ENCODE results near the gene RAB11FIP4. TPM values are rescaled to one million over a fixed set of nuclear protein-coding genes. Genes with fewer than 3 reads are reported as not detected.

Gene RAB11FIP4
- total RNA-seq, 2 donors from 2014 or later = 0.68 to 3.7 TPM

DNA sequence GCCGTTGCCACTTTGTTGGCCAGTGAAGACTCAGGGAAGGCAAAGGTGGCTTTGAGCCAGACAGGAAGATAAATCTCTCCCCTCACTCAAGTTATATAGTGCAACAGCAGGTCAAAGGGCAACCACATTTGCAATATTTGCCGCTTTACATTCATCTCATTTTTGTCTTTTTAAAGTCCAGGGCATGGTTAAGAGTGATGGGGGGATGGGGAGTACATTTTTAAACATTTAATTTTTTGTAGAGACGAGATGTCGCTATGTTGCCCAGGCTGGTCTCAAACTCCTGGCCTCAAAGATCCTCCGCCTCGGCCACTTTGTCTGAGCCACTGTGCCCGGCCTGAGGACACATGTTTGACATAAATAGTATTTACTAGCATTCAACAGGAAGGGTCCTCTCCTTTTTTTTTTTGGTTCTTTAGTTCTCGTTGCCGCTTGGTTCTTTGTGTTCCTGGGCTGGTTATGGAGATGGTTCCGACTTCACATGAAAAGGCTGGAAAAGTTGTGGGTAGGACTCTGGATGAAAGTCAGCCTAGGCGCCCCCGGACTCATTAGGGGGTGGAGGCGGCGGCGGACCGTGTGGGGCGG lies 95.7 kb downstream of the RAB11FIP4 start:
- no peak overlapping the region for H3K27ac ChIP-seq
- H3K9me3 ChIP-seq = no peaks in the 10 kb centered on the region
- DNase-seq (ENCODE audit: low spot score) = no peak
- no peak for ATAC-seq (ENCODE audit: insufficient number of reproducible peaks, low FRiP score, low read depth)
- TF ChIP-seq, protein P1, sequence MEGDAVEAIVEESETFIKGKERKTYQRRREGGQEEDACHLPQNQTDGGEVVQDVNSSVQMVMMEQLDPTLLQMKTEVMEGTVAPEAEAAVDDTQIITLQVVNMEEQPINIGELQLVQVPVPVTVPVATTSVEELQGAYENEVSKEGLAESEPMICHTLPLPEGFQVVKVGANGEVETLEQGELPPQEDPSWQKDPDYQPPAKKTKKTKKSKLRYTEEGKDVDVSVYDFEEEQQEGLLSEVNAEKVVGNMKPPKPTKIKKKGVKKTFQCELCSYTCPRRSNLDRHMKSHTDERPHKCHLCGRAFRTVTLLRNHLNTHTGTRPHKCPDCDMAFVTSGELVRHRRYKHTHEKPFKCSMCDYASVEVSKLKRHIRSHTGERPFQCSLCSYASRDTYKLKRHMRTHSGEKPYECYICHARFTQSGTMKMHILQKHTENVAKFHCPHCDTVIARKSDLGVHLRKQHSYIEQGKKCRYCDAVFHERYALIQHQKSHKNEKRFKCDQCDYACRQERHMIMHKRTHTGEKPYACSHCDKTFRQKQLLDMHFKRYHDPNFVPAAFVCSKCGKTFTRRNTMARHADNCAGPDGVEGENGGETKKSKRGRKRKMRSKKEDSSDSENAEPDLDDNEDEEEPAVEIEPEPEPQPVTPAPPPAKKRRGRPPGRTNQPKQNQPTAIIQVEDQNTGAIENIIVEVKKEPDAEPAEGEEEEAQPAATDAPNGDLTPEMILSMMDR (IDR thresholded peaks at IDR 0.05) = no peak
- H3K4me1 ChIP-seq (ENCODE audit: control insufficient read depth in 1 of 2, low read depth in 2 of 2) = peaks cover 11 to 14% of the 10 kb centered on the region in 2 donors
- H3K36me3 ChIP-seq = no peaks in the 10 kb centered on the region
- H3K4me3 ChIP-seq = peak overlapping the region; percentile 70
- H3K27me3 ChIP-seq (replicated peaks; ENCODE audit: insufficient read depth) = no peaks in the 10 kb centered on the region

DNA sequence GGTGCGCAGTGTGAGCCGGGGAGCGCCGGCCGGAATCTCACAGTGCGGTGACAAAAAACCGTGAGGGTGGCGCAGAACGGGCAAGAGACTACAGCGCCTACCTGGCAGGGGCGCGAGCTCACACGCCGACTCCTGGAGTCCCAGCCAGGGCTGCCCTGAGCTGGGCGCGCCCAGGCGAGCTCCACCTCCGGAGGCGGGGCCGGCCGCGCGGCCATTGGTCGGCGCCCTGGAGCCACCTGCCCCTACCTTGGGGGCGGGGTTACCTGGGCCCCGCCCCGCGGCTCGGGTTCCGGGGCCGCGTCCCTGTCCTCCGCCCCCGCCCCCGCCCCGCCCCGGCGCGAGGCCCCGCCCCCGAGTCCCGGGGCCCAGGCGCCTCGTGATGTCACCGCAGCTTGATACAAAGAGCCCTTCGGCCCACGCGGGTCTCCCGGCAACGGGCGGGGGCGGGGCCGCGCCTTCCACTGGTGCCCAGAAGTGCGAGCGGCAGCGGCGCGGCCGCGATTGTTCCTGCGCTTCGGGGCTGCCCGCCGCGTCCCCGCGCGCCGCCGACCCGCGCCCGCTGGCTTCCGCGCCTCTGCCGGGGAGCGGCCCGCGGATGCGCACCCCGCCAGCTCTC lies 96.3 kb downstream of the RAB11FIP4 start:
- Histone ChIP-seq H3K36me3 (no peaks in the 10 kb centered on the region), H3K27me3 (replicated peaks; ENCODE audit: insufficient read depth) (no peaks in the 10 kb centered on the region), H3K9me3 (no peaks in the 10 kb centered on the region), H3K27ac (no peak overlapping the region), H3K4me3 (peak overlapping the region; percentile 70), H3K4me1 (ENCODE audit: control insufficient read depth in 1 of 2, low read depth in 2 of 2) (peaks cover 11 to 14% of the 10 kb centered on the region in 2 donors)
- TF ChIP-seq, protein P1 (IDR thresholded peaks at IDR 0.05) = no peak
- peak; percentile 58 for DNase-seq (ENCODE audit: low spot score)
- ATAC-seq (ENCODE audit: insufficient number of reproducible peaks, low FRiP score, low read depth) = peak; percentile 11

DNA sequence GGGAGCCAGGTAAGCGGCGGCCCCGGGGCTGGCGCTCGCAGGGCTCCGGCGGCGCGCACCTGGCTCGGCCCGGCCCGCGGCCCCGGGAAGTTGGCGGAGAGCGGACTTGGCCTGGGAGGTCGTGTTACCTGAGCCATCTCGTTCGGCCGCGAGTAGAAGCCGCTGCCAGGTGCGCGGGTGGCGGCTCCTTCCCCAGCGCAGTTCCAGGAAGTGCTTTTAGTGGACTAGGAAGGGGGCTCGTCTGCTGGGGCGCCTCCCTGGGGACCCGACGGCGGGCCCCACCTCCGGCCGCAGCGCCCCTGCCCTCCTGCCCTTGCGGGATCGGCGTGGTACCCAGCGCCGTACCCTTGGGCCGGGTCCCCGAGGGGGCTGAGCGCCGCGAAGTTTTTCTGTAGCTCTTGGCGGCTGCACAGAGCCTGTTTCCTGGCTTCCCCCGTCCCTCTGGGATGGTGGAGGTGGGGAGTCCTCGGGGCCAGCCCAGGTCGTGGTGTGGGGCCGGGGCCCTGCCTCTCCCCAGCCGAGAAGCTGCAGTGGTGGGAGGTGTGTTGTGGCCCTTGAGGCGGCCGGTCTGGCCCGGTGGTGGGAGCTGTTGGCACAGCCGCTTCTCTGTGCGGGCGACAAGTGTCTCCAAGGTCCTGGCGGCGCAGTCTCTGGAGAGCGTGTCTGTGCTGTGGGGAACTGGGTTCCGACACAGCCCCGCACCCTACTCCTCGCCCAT lies 96.9 kb downstream of the RAB11FIP4 start:
- DNase-seq (ENCODE audit: low spot score) (no peak), ATAC-seq (ENCODE audit: insufficient number of reproducible peaks, low FRiP score, low read depth) (no peak)
- H3K4me1 ChIP-seq (ENCODE audit: control insufficient read depth in 1 of 2, low read depth in 2 of 2) = peaks cover 11 to 14% of the 10 kb centered on the region in 2 donors
- H3K27ac ChIP-seq = no peak overlapping the region
- no peaks in the 10 kb centered on the region for H3K27me3 ChIP-seq (replicated peaks; ENCODE audit: insufficient read depth)
- H3K36me3 ChIP-seq = no peaks in the 10 kb centered on the region
- H3K4me3 ChIP-seq = peak overlapping the region; percentile 70
- no peaks in the 10 kb centered on the region for H3K9me3 ChIP-seq
- TF ChIP-seq, protein P1 (IDR thresholded peaks at IDR 0.05) = no peak

DNA sequence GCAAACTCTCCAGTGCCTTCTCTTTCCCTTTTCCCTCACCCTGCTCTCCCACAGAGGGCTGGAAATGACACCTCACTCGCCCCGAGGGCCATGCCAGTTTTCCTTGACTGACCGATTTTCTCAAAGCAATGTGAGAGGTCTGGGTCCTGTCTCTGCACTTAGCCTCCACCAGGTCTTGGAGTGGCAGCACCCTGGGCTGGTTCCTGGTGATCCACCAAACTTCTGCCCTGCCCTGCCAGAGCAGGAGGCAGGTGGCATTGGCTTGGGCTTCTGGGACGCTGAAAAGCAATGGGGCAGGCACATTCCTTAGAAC lies 97.5 kb downstream of the RAB11FIP4 start:
- no peak overlapping the region for H3K27ac ChIP-seq
- no peak for DNase-seq (ENCODE audit: low spot score)
- no peaks in the 10 kb centered on the region for H3K36me3 ChIP-seq
- peak overlapping the region; percentile 70 for H3K4me3 ChIP-seq
- no peak for ATAC-seq (ENCODE audit: insufficient number of reproducible peaks, low FRiP score, low read depth)
- TF ChIP-seq, protein P1 (IDR thresholded peaks at IDR 0.05) = no peak
- no peaks in the 10 kb centered on the region for H3K27me3 ChIP-seq (replicated peaks; ENCODE audit: insufficient read depth)
- H3K4me1 ChIP-seq (ENCODE audit: control insufficient read depth in 1 of 2, low read depth in 2 of 2) = peaks cover 11 to 14% of the 10 kb centered on the region in 2 donors
- H3K9me3 ChIP-seq = no peaks in the 10 kb centered on the region

DNA sequence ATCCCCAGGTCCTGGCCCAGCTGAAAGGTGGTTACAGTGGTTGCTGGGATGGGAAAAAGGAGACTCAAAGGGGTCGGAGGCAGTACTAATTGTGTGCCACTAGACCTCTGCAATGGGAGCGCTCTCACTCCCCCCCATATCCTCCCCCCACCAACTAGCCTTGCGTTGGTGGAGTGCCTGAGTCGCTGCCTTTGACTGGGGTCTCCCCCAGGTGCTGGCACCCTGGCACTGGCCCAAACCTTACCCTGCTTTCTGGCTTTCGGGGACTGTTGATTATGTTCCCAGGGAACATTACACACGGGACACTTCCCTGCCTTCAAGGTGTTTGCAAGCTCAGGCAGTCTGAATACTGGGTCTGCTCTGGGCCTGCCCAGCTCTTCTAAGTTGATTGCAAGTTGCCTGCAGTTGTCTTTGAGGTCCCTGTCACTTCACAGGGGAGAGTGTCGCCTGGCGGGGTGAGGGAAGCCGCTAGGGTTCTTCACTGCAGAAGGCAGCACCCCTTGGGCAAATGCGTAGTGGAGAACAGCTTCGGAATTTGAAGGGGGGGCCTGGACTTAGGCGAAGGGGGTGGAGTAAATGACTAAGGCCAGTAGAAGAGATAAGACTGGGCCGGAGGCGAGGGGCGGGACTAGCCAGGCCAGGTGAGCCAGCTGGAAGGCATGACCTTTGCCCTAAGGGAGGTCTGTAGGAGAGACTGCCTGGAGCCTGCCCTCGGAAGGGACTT lies 98.0 kb downstream of the RAB11FIP4 start:
- Histone ChIP-seq H3K4me3 (no peak overlapping the region), H3K4me1 (ENCODE audit: control insufficient read depth in 1 of 2, low read depth in 2 of 2) (peaks cover 11 to 14% of the 10 kb centered on the region in 2 donors)

More for the DNA sequence above, 98.0 kb downstream of the RAB11FIP4 start:
- ATAC-seq (ENCODE audit: insufficient number of reproducible peaks, low FRiP score, low read depth) (no peak), DNase-seq (ENCODE audit: low spot score) (no peak)
- H3K27ac ChIP-seq = no peak overlapping the region
- H3K27me3 ChIP-seq (replicated peaks; ENCODE audit: insufficient read depth) = no peaks in the 10 kb centered on the region
- TF ChIP-seq, protein P1 (IDR thresholded peaks at IDR 0.05) = no peak
- H3K9me3 ChIP-seq = no peaks in the 10 kb centered on the region
- H3K36me3 ChIP-seq = no peaks in the 10 kb centered on the region
